Peyer's patch (tissue), 4 donors: ENCODE data around the gene CDK11A.
"Not testable (repeated sequence)": the region's sequence is repeated elsewhere in the genome, so short reads cannot be mapped to it uniquely, and the experiment has no call there.

Experiments used
- CTCF ChIP-seq, 6 experiments: fragments of 450-650 bp in 4 of 6; fragments of 200-600 bp in 2 of 6; sonication (generic) in 1 of 6; IDR thresholded peaks; one replicate each; pipeline ENCODE4 v1.5.1; 2017 to 2019; ENCODE audit warnings: antibody characterized with exemption in 6 of 6, mild to moderate bottlenecking in 3 of 6, moderate library complexity in 1 of 6
- POLR2A ChIP-seq, 2 donors: fragments of 450-650 bp; IDR thresholded peaks; one replicate each; pipeline ENCODE4 v1.5.1; 2017; ENCODE audit warnings: antibody characterized with exemption in 2 of 2, mild to moderate bottlenecking in 2 of 2, moderate library complexity in 2 of 2

DNA sequence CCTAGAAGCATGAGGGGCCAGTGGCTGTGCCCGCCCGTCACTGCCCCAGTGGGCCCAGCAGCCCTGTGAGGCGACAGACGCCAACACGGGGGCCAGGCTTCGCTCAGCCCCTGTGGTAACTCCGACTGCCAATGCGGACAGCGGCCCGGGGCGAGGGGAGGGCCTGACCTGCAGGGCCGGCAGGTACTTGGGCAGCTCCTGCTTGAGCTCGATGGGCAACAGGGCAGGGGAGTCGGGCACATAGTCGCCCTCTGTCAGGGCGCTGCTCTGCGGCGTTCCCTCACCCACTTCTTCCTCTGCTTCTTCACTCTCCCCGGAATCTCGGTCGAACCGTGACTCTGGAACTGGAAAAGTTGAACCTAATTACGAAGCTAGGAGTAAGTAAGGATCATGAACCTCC, 16.9 kb downstream of the CDK11A start:
- TF ChIP-seq CTCF, POLR2A (IDR thresholded peaks at IDR 0.05): not testable (repeated sequence)
